HepG2 (cell line): ENCODE measurements around the gene DPAGT1. TPM values are rescaled to one million over a fixed set of nuclear protein-coding genes. Genes with fewer than 3 reads are reported as not detected.
A peak's percentile ranks its signal among the peaks of the same experiment; 100 is the strongest.

Source experiments
- ARID5B ChIP-seq: IDR thresholded peaks from 2 replicates; pipeline ENCODE4 v1.4.0; 2020; ENCODE audit warnings: mild to moderate bottlenecking, missing genetic modification reagents
- ATF1 ChIP-seq: IDR thresholded peaks from 2 replicates; pipeline ENCODE4 v1.6.1; 2016; ENCODE audit warnings: mild to moderate bottlenecking, control low read depth
- CBX2 ChIP-seq, 2 experiments: fragments of 200-600 bp in 1 of 2; sonication (generic); formaldehyde crosslinking in 1 of 2; IDR thresholded peaks; 2 replicates each; pipeline versions ENCODE4 v1.7.0 to v1.8.1; 2018 to 2022; ENCODE audit warnings: low read depth in 2 of 2, low read length in 1 of 2, mild to moderate bottlenecking in 1 of 2, missing genetic modification reagents in 1 of 2
- IKZF1 ChIP-seq: fragments of 450-650 bp; IDR thresholded peaks from 2 replicates; pipeline ENCODE4 v1.7.1; 2016
- JDP2 ChIP-seq: sonication (generic); formaldehyde crosslinking; IDR thresholded peaks from 2 replicates; pipeline ENCODE4 v1.8.1; 2022; ENCODE audit warnings: missing genetic modification reagents, borderline replicate concordance
- KLF11 ChIP-seq: IDR thresholded peaks from 2 replicates; pipeline ENCODE4 v1.6.1; 2016; ENCODE audit warnings: missing compliant biosample characterization
- POGK ChIP-seq: sonication (generic); formaldehyde crosslinking; conservative IDR thresholded peaks from 2 replicates; pipeline ENCODE4 v1.8.0; 2022; ENCODE audit warnings: mild to moderate bottlenecking, moderate library complexity, missing genetic modification reagents
- RFX5 ChIP-seq: IDR thresholded peaks from 2 replicates; pipeline ENCODE4 v1.6.1; 2011; ENCODE audit warnings: low read depth, low read length, improper control_type of control experiment
- TAF1 ChIP-seq: sonication (generic); formaldehyde crosslinking; IDR thresholded peaks from 2 replicates; pipeline ENCODE4 v1.4.0; 2020; ENCODE audit warnings: missing genetic modification reagents
- XBP1 ChIP-seq: sonication (generic); formaldehyde crosslinking; IDR thresholded peaks from 2 replicates; pipeline ENCODE4 v1.5.0; 2020; ENCODE audit warnings: missing genetic modification reagents
- ZNF10 ChIP-seq: sonication (generic); formaldehyde crosslinking; IDR thresholded peaks from 2 replicates; pipeline ENCODE4 v1.4.0; 2020; ENCODE audit warnings: mild to moderate bottlenecking, low read depth, missing genetic modification reagents, borderline replicate concordance
- ZNF230 ChIP-seq: sonication (generic); formaldehyde crosslinking; IDR thresholded peaks from 2 replicates; pipeline ENCODE4 v1.4.0; 2020; ENCODE audit warnings: mild to moderate bottlenecking, missing genetic modification reagents
- ZNF274 ChIP-seq: sonication (generic); formaldehyde crosslinking; IDR thresholded peaks from 2 replicates; pipeline ENCODE4 v1.5.1; 2020; ENCODE audit warnings: mild to moderate bottlenecking, missing genetic modification reagents
- ZNF331 ChIP-seq: sonication (generic); formaldehyde crosslinking; IDR thresholded peaks from 2 replicates; pipeline ENCODE4 v1.4.0; 2020; ENCODE audit warnings: missing genetic modification reagents
- ZNF383 ChIP-seq: sonication (generic); formaldehyde crosslinking; IDR thresholded peaks from 2 replicates; pipeline ENCODE4 v1.4.0; 2020; ENCODE audit warnings: missing genetic modification reagents, mild to moderate bottlenecking, borderline replicate concordance
- ZNF441 ChIP-seq: sonication (generic); formaldehyde crosslinking; IDR thresholded peaks from 2 replicates; pipeline ENCODE4 v1.7.0; 2021; ENCODE audit warnings: missing genetic modification reagents, borderline replicate concordance
- ZNF605 ChIP-seq: sonication (generic); formaldehyde crosslinking; IDR thresholded peaks from 2 replicates; pipeline ENCODE4 v1.8.0; 2022; ENCODE audit warnings: mild to moderate bottlenecking, missing genetic modification reagents
- ZNF788 ChIP-seq: sonication (generic); formaldehyde crosslinking; IDR thresholded peaks from 2 replicates; pipeline ENCODE4 v1.5.0; 2020; ENCODE audit warnings: mild to moderate bottlenecking, missing genetic modification reagents, borderline replicate concordance
- ZNF83 ChIP-seq: sonication (generic); formaldehyde crosslinking; IDR thresholded peaks from 2 replicates; pipeline ENCODE4 v1.4.0; 2020; ENCODE audit warnings: missing genetic modification reagents, mild to moderate bottlenecking, borderline replicate concordance
- polyA plus RNA-seq, 8 experiments: library from polyadenylated mRNA; depleted of rRNA in 3 of 8; stranded (reverse) in 7 of 8; unstranded in 1 of 8; fragments of >200 nt; fragmentation: Illumina TruSeq in 4 of 8; extraction: Trizol in 4 of 8; gene quantifications; 2 replicates each; pipeline versions ENCODE4 v1.2.1 to v1.2.3, GENCODE V29; 2011 to 2016; ENCODE audit warnings: low read depth in 4 of 8, missing spikeins in 1 of 8, mixed read lengths in 1 of 8; ENCODE audit not compliant: insufficient read depth in 1 of 8
- total RNA-seq, 5 experiments: library from RNA; depleted of rRNA; stranded (reverse); fragments of >200 nt; fragmentation: Illumina TruSeq; extraction: Trizol; gene quantifications; 2 replicates each; pipeline ENCODE4 v1.2.3, GENCODE V29; 2016; ENCODE audit warnings: low read depth in 1 of 5
- TF ChIP-seq, protein P1 (sequence below): sonication (generic); formaldehyde crosslinking; IDR thresholded peaks from 2 replicates; pipeline ENCODE4 v1.4.0; 2020; ENCODE audit warnings: missing genetic modification reagents
- TF ChIP-seq, protein P2 (sequence below): sonication (generic); formaldehyde crosslinking; IDR thresholded peaks from 2 replicates; pipeline ENCODE4 v1.9.0; 2021; ENCODE audit warnings: missing genetic modification reagents, borderline replicate concordance

Gene DPAGT1
- total and polyA plus RNA-seq, 2 of the 13 experiments (the other 11 are each of a cell fraction or from before 2014, with no cell fraction given) = 37.6 to 70.7 TPM

DNA sequence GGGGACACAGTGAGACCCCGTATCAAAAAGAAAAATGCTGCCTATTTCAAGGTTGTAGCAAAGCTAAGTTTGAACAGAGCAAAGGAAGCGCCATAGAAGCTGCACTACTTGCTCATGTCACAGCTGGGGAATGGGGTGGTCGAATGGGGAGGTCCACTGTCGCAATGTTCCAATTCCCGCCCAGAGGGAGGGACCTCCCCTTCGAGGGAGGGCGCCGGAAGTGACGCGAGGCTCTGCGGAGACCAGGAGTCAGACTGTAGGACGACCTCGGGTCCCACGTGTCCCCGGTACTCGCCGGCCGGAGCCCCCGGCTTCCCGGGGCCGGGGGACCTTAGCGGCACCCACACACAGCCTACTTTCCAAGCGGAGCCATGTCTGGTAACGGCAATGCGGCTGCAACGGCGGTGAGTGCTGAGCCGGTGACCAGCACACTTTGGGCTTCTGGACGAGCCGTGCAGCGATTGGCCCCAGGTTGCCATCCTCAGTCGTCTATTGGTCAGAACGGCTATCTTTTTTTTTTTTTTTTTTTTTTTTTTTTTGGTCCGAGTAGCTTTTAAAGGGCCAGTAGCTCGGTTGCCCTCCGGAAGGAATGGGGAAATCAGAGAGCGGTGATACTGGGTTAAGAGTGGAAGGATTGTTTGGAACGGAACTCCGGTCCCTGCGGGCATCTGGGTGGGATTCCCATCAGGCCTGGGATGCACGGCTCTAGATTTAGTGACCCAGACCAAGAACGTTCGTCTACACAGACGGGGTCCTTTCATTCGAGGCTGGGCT is 16.8 kb downstream of the DPAGT1 start, which contains the start of gene HMBS (continued):
- TF ChIP-seq ZNF605 (CRISPR knock-in tag) (peak; percentile 80; the same call in 1 of the 2 replicates), ZNF10 (CRISPR knock-in tag) (no peak), ZNF441 (CRISPR knock-in tag) (no peak), RFX5 (0 out of 2 replicates have a peak, but pooled peaks have one; percentile 48), POGK (CRISPR knock-in tag) (peak; percentile 24; the same call in 1 of the 2 replicates), TAF1 (CRISPR knock-in tag) (peak; percentile 60; the same call in 1 of the 2 replicates), ZNF230 (CRISPR knock-in tag) (peak; percentile 93), ZNF331 (peak; percentile 61; the same call in 1 of the 2 replicates), CBX2 (IDR thresholded peaks at IDR 0.05; ENCODE audit: low read depth, low read length) (no peak), CBX2 (CRISPR knock-in tag; IDR thresholded peaks at IDR 0.05; ENCODE audit: low read depth) (no peak), JDP2 (CRISPR knock-in tag) (no peak), ZNF788 (CRISPR knock-in tag) (no peak), ATF1 (CRISPR knock-in tag) (peak; percentile 76), ZNF83 (CRISPR knock-in tag) (no peak), ARID5B (peak; percentile 33; the same call in 1 of the 2 replicates), KLF11 (CRISPR knock-in tag) (no peak), ZNF274 (CRISPR knock-in tag) (no peak), XBP1 (no peak), IKZF1 (no peak), ZNF383 (no peak)
- TF ChIP-seq, protein P1, sequence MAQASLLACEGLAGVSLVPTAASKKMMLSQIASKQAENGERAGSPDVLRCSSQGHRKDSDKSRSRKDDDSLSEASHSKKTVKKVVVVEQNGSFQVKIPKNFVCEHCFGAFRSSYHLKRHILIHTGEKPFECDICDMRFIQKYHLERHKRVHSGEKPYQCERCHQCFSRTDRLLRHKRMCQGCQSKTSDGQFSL (CRISPR knock-in tag) = no peak
- TF ChIP-seq, protein P2, sequence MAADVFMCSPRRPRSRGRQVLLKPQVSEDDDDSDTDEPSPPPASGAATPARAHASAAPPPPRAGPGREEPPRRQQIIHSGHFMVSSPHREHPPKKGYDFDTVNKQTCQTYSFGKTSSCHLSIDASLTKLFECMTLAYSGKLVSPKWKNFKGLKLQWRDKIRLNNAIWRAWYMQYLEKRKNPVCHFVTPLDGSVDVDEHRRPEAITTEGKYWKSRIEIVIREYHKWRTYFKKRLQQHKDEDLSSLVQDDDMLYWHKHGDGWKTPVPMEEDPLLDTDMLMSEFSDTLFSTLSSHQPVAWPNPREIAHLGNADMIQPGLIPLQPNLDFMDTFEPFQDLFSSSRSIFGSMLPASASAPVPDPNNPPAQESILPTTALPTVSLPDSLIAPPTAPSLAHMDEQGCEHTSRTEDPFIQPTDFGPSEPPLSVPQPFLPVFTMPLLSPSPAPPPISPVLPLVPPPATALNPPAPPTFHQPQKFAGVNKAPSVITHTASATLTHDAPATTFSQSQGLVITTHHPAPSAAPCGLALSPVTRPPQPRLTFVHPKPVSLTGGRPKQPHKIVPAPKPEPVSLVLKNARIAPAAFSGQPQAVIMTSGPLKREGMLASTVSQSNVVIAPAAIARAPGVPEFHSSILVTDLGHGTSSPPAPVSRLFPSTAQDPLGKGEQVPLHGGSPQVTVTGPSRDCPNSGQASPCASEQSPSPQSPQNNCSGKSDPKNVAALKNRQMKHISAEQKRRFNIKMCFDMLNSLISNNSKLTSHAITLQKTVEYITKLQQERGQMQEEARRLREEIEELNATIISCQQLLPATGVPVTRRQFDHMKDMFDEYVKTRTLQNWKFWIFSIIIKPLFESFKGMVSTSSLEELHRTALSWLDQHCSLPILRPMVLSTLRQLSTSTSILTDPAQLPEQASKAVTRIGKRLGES (CRISPR knock-in tag) = peak; percentile 71; the same call in 1 of the 2 replicates
